ENCODE results near the gene ADGRG6. TPM values are rescaled to one million over a fixed set of nuclear protein-coding genes. Genes with fewer than 3 reads are reported as not detected.

ADGRG6 gene
- total RNA-seq, 4 donors from 2014 or later = 15.7 to 43.3 (median 32.2) TPM

DNA sequence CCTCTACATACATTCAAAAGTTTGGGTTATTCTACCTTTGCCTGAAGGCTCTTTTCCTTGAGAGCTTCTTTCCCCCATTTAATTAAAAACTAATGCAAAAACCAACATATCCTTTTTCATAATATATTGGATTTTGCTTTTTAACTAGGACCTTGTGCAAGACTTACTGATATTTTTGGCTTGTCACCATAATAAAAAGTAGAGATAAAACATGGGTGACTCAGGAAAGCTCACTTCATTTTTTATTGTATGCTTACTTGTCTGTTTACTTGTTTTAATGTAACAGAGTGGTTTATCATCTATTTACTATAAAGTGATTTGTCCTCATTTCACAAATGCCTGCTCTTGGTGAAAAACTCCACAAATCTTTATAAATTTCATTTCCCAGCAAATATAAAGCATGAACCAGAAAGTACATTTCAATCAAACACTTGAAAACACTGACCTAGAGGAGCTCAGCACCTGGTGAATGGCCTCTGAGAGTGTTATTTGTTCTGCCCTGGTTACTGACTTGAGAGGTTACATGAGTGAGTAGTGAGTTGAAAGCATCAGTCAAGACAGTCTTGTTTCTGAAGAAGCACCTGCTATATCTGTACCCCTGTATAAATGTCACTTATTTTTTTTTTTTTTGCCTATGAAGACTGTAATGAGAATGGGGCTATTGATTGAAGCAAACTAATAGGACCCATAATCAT is 20.8 kb downstream of the ADGRG6 start:
- TF ChIP-seq POLR2A (IDR thresholded peaks at IDR 0.05) = no peak
- TF ChIP-seq, protein P1, sequence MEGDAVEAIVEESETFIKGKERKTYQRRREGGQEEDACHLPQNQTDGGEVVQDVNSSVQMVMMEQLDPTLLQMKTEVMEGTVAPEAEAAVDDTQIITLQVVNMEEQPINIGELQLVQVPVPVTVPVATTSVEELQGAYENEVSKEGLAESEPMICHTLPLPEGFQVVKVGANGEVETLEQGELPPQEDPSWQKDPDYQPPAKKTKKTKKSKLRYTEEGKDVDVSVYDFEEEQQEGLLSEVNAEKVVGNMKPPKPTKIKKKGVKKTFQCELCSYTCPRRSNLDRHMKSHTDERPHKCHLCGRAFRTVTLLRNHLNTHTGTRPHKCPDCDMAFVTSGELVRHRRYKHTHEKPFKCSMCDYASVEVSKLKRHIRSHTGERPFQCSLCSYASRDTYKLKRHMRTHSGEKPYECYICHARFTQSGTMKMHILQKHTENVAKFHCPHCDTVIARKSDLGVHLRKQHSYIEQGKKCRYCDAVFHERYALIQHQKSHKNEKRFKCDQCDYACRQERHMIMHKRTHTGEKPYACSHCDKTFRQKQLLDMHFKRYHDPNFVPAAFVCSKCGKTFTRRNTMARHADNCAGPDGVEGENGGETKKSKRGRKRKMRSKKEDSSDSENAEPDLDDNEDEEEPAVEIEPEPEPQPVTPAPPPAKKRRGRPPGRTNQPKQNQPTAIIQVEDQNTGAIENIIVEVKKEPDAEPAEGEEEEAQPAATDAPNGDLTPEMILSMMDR (IDR thresholded peaks at IDR 0.05) = no peak
- no peak for DNase-seq
- H3K9me3 ChIP-seq = no peaks in the 10 kb centered on the region
- H3K27me3 ChIP-seq = no peaks in the 10 kb centered on the region
- no peak overlapping the region for H3K4me3 ChIP-seq
- H3K27ac ChIP-seq = no peak overlapping the region
- no peaks in the 10 kb centered on the region for H3K4me1 ChIP-seq
- H3K36me3 ChIP-seq = no peaks in the 10 kb centered on the region

DNA sequence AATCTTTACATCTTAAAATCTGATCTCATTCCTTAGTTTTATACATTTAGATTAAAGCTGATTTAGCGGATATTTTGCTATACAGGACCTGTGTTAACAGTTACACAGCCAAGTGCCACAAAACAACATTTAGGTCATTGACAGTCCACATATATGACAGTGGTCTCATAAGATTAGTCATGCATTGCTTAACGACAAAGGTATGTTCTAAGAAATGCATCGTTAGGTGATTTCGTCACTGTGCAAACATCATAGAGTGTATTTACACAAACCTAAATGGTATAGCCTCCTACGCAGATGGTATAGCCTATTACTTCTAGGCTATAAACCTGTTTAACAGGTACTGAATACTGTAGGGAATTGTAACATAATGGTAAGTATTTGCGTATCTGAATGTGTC is 21.6 kb downstream of the ADGRG6 start:
- TF ChIP-seq, protein P1 (IDR thresholded peaks at IDR 0.05) = no peak
- no peak for TF ChIP-seq POLR2A (IDR thresholded peaks at IDR 0.05)
- H3K27ac ChIP-seq = no peak overlapping the region
- no peak overlapping the region for H3K4me3 ChIP-seq
- no peak for DNase-seq
- no peaks in the 10 kb centered on the region for H3K36me3 ChIP-seq
- no peaks in the 10 kb centered on the region for H3K4me1 ChIP-seq
- no peaks in the 10 kb centered on the region for H3K27me3 ChIP-seq
- no peaks in the 10 kb centered on the region for H3K9me3 ChIP-seq

DNA sequence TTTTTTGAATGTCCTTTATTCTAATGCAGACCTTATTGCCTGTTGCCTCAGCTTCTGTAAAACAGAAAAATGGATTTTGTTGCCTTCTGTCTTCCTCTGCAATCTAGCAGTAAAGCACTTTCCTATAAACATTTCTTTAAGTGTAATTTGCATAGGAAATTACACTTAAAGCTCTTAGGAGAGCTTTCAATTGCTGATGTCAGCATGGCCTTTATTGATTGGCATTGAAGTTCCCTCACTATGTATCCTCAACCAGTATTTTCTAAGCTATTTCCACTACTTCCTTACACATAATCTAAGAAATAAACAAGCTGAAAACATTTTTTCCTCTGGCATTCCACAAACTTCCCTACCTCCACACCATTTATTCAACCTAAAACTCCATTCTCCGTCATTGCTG is 22.3 kb downstream of the ADGRG6 start:
- Histone ChIP-seq H3K27me3 (no peaks in the 10 kb centered on the region), H3K9me3 (no peaks in the 10 kb centered on the region), H3K4me1 (no peaks in the 10 kb centered on the region), H3K4me3 (no peak overlapping the region), H3K36me3 (no peaks in the 10 kb centered on the region), H3K27ac (no peak overlapping the region)
- no peak for DNase-seq
- TF ChIP-seq, protein P1 (IDR thresholded peaks at IDR 0.05) = no peak

DNA sequence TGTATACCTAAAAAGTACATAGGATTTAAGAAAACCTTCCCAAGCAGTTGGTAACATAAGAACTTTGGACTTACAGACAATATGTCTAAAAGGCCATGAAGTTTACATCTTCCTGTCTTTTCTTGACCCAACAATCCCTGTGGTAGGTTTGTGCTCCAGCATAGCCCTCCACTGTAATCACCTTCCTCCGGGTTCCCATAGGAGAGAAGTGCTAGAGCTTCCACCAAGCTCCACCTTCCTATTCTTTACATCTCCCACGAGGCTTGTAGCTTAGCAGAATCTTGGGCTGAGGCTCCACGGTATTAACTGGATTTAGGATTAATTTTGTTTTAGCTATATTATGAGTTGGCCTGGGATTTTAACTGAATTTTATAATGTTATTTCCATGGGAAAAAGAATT is 23.3 kb downstream of the ADGRG6 start:
- Histone ChIP-seq H3K27me3 (no peaks in the 10 kb centered on the region), H3K4me3 (no peak overlapping the region)

DNA sequence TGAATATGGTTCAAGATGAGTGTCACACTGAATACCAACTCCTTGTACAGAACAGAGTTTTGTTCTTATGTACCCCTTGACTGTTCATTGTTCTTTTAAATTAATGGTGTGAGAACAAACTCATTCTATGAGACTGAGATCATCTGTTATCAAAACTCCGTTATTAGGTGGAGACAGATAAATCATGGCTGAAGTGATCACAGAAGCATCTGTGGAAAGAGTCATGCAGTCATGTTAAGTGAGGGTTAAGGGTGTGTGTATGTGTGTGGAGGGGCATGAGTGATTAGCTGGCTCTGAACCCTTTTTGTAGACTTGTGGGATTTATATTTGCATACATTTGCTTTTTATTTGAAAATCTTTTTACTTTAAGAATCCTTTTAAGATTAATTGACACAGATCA is 24.7 kb downstream of the ADGRG6 start:
- Histone ChIP-seq H3K4me3 (no peak overlapping the region), H3K4me1 (no peaks in the 10 kb centered on the region), H3K27me3 (no peaks in the 10 kb centered on the region), H3K27ac (no peak overlapping the region), H3K9me3 (no peaks in the 10 kb centered on the region), H3K36me3 (no peaks in the 10 kb centered on the region)
- no peak for TF ChIP-seq POLR2A (IDR thresholded peaks at IDR 0.05)
- TF ChIP-seq, protein P1 (IDR thresholded peaks at IDR 0.05) = no peak
- no peak for DNase-seq

More for the DNA sequence above, 23.3 kb downstream of the ADGRG6 start:
- TF ChIP-seq POLR2A (IDR thresholded peaks at IDR 0.05) = no peak
- TF ChIP-seq, protein P1 (IDR thresholded peaks at IDR 0.05) = no peak
- Histone ChIP-seq H3K27ac (no peak overlapping the region), H3K36me3 (no peaks in the 10 kb centered on the region), H3K4me1 (no peaks in the 10 kb centered on the region), H3K9me3 (no peaks in the 10 kb centered on the region)
- no peak for DNase-seq

DNA sequence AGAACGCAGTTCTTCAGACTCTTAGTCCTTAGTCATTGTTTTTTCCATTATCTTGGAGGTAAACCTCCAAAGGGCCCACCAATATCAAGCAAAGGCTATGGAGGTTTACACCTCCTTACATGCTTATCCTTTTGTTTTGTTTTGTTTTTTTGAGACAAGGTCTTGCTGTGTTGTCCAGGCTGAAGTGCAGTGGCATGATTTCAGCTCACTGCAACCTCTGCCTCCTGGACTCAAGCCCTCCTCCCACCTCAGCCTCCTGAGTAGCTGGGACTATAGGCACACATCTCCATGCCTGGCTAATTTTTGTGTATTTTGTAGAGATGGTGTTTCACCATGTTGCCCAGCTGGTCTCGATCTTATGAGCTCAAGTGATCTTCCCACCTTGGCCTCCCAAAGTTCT is 26.3 kb downstream of the ADGRG6 start:
- no peaks in the 10 kb centered on the region for H3K36me3 ChIP-seq
- H3K27me3 ChIP-seq = no peaks in the 10 kb centered on the region
- no peak overlapping the region for H3K4me3 ChIP-seq
- no peaks in the 10 kb centered on the region for H3K4me1 ChIP-seq
- no peak for DNase-seq
- TF ChIP-seq, protein P1 (IDR thresholded peaks at IDR 0.05) = no peak
- TF ChIP-seq POLR2A (IDR thresholded peaks at IDR 0.05) = no peak
- H3K27ac ChIP-seq = no peak overlapping the region
- no peaks in the 10 kb centered on the region for H3K9me3 ChIP-seq

Measured in Peyer's patch (tissue), 4 donors.